ENCODE results near the gene ARPIN. TPM values are rescaled to one million over a fixed set of nuclear protein-coding genes. Genes with fewer than 3 reads are reported as not detected.
A peak's percentile ranks its signal among the peaks of the same experiment; 100 is the strongest.
"Not testable (repeated sequence)": the region's sequence is repeated elsewhere in the genome, so short reads cannot be mapped to it uniquely, and the experiment has no call there.

The ARPIN gene
- total and polyA plus RNA-seq, 9 of the 15 experiments (the other 6 are each of a cell fraction or from before 2014, with no cell fraction given) = not detected

- in situ Hi-C loops (cut with MboI); POLR2A ChIA-PET: not testable (repeated sequence)
These were observed 26.6 kb upstream of the ARPIN start for GRCh38 chr15:89939377-89939776.

More at GRCh38 chr15:89939377-89939776, 26.6 kb upstream of the ARPIN start:
- H2AFZ ChIP-seq (ENCODE audit: low read depth, low read length); H3K9me1 ChIP-seq (ENCODE audit: control insufficient read depth, insufficient read depth, low read length); H4K20me1 ChIP-seq (replicated peaks; ENCODE audit: control insufficient read depth, insufficient read depth, low read length); H3K27me3 ChIP-seq (ENCODE audit: control insufficient read depth in 2 of 2, insufficient read depth in 2 of 2, low read length in 2 of 2); H3K4me2 ChIP-seq (ENCODE audit: insufficient read depth, low read length); BruUV-seq (replicated peaks); H3K4me3 ChIP-seq; ATAC-seq; H3K79me2 ChIP-seq (ENCODE audit: control insufficient read depth, insufficient read depth, low read length); H3K9me3 ChIP-seq (replicated peaks; ENCODE audit: control insufficient read depth, insufficient read depth, low read depth, low read length); CTCF ChIA-PET (ENCODE audit: low intra/inter-chr PET ratio); H3K27ac ChIP-seq (ENCODE audit: extremely low read depth, low read depth, low read length); H3K9ac ChIP-seq (ENCODE audit: insufficient read depth in 1 of 2, low read depth in 2 of 2, low read length in 2 of 2); H3K4me1 ChIP-seq (replicated peaks in 1 of 2; ENCODE audit: control insufficient read depth in 2 of 2, insufficient read depth in 2 of 2, low read length in 2 of 2); H3K36me3 ChIP-seq (ENCODE audit: control insufficient read depth, insufficient read depth, low read length); intact Hi-C loops (cut with micrococcal nuclease); DNase-seq (ENCODE audit: extremely low read depth in 1 of 4, low spot score in 3 of 4); FAIRE-seq: not testable (repeated sequence)
- TF ChIP-seq, protein P1, sequence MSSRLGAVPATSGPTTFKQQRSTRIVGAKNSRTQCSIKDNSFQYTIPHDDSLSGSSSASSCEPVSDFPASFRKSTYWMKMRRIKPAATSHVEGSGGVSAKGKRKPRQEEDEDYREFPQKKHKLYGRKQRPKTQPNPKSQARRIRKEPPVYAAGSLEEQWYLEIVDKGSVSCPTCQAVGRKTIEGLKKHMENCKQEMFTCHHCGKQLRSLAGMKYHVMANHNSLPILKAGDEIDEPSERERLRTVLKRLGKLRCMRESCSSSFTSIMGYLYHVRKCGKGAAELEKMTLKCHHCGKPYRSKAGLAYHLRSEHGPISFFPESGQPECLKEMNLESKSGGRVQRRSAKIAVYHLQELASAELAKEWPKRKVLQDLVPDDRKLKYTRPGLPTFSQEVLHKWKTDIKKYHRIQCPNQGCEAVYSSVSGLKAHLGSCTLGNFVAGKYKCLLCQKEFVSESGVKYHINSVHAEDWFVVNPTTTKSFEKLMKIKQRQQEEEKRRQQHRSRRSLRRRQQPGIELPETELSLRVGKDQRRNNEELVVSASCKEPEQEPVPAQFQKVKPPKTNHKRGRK (tag; IDR thresholded peaks at IDR 0.05) = peak; percentile 60
- 25% methylated on average over 2 of the region's 2 CpGs for WGBS (ENCODE audit: insufficient coverage, low coverage, missing lambda C conversion rate)
